Right renal pelvis (tissue), 4 donors: Measurements from ENCODE around the gene CORO2A. TPM values are rescaled to one million over a fixed set of nuclear protein-coding genes. Genes with fewer than 3 reads are reported as not detected.

Experiments
- DNase-seq, 4 donors: peaks; one replicate each; pipeline ENCODE4 v3.0.0-alpha.2; 2013; ENCODE audit warnings: low read depth in 4 of 4, low spot score in 3 of 4, missing footprints in 1 of 4
- polyA plus RNA-seq, 4 donors: library from polyadenylated mRNA; unstranded; fragments of 120-200 nt; gene quantifications; one replicate each; pipeline ENCODE4 v1.2.1, GENCODE V29; 2013; ENCODE audit not compliant: insufficient read length in 4 of 4

The CORO2A gene
- 1 to 10 TPM; 1.9 to 3.1 (median 2.6) TPM for polyA plus RNA-seq

- peak in 3 of 4 donors; percentile 36 to 58 (median 42) for DNase-seq
These were observed at the start of gene CORO2A for GRCh38 chr9:98192503-98193335. Gene CORO2A (minus strand): TSS chr9:98192637. CDS start chr9:98157660, 34,977 bp downstream.

- DNase-seq: no peak
These were observed 49.2 kb upstream of the CORO2A start for GRCh38 chr9:98241357-98242300.

- DNase-seq: no peak
These were observed 48.0 kb upstream of the CORO2A start for GRCh38 chr9:98240475-98240874.

GRCh38 chr9:98236901-98237487 is 44.6 kb upstream of the CORO2A start:
- no peak for DNase-seq

- no peak for DNase-seq
These were observed 42.7 kb upstream of the CORO2A start for GRCh38 chr9:98235126-98235525.

- no peak for DNase-seq
These were observed 41.9 kb upstream of the CORO2A start for GRCh38 chr9:98234245-98234825.

GRCh38 chr9:98232926-98233325 is 40.5 kb upstream of the CORO2A start:
- no peak for DNase-seq

- no peak for DNase-seq
These were observed 39.5 kb upstream of the CORO2A start for GRCh38 chr9:98231770-98232478.

GRCh38 chr9:98230789-98231188 is 38.4 kb upstream of the CORO2A start:
- DNase-seq: no peak

GRCh38 chr9:98230304-98230703 is 37.9 kb upstream of the CORO2A start:
- no peak for DNase-seq

- no peak for DNase-seq
These were observed 37.2 kb upstream of the CORO2A start for GRCh38 chr9:98229620-98230019.

- DNase-seq: no peak
These were observed 36.6 kb upstream of the CORO2A start for GRCh38 chr9:98229090-98229395.

GRCh38 chr9:98228392-98229089 is 36.1 kb upstream of the CORO2A start:
- no peak for DNase-seq

- no peak for DNase-seq
These were observed 35.4 kb upstream of the CORO2A start for GRCh38 chr9:98227883-98228282.

GRCh38 chr9:98226957-98227356 is 34.5 kb upstream of the CORO2A start:
- DNase-seq: no peak

- no peak for DNase-seq
These were observed 34.1 kb upstream of the CORO2A start for GRCh38 chr9:98226516-98226915.

GRCh38 chr9:98225015-98225442 is 32.6 kb upstream of the CORO2A start:
- DNase-seq: no peak

GRCh38 chr9:98222885-98223691 is 30.7 kb upstream of the CORO2A start:
- no peak for DNase-seq

- no peak for DNase-seq
These were observed 28.5 kb upstream of the CORO2A start for GRCh38 chr9:98220911-98221310.
